ENCODE measurements around the gene TMX1. TPM values are rescaled to one million over a fixed set of nuclear protein-coding genes. Genes with fewer than 3 reads are reported as not detected.
A peak's percentile ranks its signal among the peaks of the same experiment; 100 is the strongest.

Gene TMX1
- total RNA-seq, 1 donor, result 66.0 TPM

DNA sequence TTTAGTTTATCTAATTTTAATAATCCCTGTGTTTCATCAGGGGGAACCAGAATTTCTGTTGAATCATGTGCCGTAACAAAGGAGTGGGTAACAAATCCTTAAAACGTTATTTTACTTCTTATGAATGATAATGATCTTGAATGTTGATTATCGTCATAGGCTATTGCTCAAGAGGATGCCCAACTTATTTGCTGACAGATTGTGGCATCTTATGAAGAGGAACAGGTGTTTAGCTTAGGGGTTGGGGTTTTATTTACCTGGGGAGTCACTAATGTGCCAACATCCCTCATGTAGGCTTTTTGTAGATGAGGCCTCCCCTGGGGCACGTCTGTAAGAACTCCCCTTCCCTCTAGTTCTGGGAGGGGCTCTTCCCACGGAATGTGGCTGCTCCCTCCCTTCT is 32.4 kb upstream of the TMX1 start:
- no peak for DNase-seq (ENCODE audit: low read depth)
- no peak overlapping the region for H3K4me3 ChIP-seq (ENCODE audit: low read depth, low read length)
- TF ChIP-seq, protein P1, sequence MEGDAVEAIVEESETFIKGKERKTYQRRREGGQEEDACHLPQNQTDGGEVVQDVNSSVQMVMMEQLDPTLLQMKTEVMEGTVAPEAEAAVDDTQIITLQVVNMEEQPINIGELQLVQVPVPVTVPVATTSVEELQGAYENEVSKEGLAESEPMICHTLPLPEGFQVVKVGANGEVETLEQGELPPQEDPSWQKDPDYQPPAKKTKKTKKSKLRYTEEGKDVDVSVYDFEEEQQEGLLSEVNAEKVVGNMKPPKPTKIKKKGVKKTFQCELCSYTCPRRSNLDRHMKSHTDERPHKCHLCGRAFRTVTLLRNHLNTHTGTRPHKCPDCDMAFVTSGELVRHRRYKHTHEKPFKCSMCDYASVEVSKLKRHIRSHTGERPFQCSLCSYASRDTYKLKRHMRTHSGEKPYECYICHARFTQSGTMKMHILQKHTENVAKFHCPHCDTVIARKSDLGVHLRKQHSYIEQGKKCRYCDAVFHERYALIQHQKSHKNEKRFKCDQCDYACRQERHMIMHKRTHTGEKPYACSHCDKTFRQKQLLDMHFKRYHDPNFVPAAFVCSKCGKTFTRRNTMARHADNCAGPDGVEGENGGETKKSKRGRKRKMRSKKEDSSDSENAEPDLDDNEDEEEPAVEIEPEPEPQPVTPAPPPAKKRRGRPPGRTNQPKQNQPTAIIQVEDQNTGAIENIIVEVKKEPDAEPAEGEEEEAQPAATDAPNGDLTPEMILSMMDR (IDR thresholded peaks at IDR 0.05; ENCODE audit: insufficient read depth, low read length), result no peak

DNA sequence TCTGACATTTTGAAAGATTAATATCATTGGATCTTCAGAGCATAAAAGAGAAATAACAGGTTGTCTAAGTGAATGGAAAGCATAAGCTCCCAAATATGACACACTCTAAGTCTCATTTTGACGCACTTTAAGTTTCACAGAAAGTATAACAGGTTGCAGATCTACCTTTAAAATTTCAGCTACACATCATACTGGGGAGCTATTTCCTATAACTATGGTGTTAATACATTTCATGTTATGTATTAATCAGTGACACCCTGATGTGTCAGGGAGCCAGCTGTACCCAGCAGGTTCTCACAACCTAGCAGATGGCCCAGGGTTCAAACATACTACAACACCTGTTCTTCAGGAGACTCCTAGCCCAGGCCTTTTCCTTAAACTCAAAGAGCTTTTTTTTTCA is 31.1 kb upstream of the TMX1 start:
- no peak for DNase-seq (ENCODE audit: low read depth)
- H3K4me3 ChIP-seq (ENCODE audit: low read depth, low read length), result no peak overlapping the region
- TF ChIP-seq, protein P1 (IDR thresholded peaks at IDR 0.05; ENCODE audit: insufficient read depth, low read length), result no peak

DNA sequence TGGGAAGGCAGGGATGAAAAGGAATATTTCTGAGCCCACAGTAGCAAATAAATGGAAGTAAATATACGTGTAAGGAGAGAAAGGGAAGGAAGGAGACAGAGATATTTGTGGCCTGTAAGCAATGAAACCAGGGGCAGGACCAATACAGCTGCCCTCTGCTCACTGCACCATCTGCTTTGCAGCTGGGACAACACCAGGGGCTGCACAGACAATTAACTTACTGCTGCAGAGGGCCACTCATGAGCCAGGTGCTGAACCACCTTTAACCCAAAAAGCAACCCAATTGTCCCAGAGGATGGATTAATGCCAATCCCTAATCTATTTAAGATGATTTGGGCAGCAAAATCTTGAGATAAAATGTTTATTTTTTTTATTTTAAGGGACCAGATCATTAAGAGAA is 30.6 kb upstream of the TMX1 start:
- no peak overlapping the region for H3K4me3 ChIP-seq (ENCODE audit: low read depth, low read length)
- TF ChIP-seq, protein P1 (IDR thresholded peaks at IDR 0.05; ENCODE audit: insufficient read depth, low read length), result no peak
- no peak for DNase-seq (ENCODE audit: low read depth)

DNA sequence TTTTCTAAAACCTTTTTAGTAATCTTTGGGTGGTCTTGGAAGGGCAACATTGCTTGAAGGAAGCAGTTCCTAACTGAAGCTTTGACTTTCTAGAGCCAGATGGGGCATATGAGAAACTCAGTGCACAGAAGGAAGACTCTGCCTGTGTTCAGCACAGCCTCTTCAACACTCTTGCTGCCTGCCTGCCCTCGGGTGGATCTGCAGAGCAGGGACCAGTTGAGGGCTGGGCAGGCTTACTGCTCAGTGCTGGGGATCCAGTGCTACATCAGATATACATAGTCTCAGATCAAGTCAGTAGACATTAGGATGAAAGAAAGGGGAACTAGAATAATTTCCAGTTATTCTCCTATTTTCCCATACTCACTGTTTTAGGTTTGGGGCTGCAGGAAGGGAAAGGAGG is 29.5 kb upstream of the TMX1 start:
- TF ChIP-seq, protein P1 (IDR thresholded peaks at IDR 0.05; ENCODE audit: insufficient read depth, low read length), result no peak
- no peak for DNase-seq (ENCODE audit: low read depth)
- H3K4me3 ChIP-seq (ENCODE audit: low read depth, low read length), result no peak overlapping the region

DNA sequence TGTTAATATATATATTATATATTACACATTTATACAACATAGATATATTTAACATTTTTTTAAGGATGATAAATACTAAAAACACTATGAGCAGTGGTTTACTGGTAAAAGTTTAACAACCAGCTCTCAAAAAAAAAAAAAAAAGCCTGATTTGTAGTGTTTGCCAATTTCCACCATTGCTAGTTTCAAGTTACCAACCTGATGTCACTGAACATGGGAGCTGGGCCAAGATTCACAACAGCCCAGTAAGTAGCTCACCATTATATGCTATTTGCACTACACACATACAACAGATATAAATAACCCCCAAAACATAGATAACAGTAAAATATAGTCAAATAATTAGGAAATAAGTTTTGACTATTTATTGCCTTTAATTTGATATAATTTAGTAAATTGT is 28.9 kb upstream of the TMX1 start:
- TF ChIP-seq, protein P1 (IDR thresholded peaks at IDR 0.05; ENCODE audit: insufficient read depth, low read length), result no peak
- no peak overlapping the region for H3K4me3 ChIP-seq (ENCODE audit: low read depth, low read length)
- peak; percentile 26 for DNase-seq (ENCODE audit: low read depth)

DNA sequence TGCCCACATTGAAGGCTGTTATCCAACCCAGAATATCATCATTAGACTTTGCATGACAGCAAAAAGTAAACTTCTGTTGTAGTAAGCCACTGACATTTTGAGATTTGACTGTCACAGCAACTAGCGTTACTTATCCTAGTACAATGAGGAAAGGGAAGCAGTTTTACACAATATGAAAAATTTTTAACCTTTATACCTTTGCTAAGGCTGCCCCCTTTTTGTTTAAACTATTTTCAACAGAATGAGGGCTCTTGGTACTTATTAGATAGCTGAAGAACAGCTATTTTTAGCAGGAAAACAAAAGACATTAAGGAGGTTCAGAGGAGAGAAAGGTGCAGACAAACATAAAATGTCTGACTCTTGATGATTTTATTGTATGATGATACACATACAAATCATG is 23.4 kb upstream of the TMX1 start:
- DNase-seq (ENCODE audit: low read depth), result no peak
- no peak overlapping the region for H3K4me3 ChIP-seq (ENCODE audit: low read depth, low read length)
- TF ChIP-seq, protein P1 (IDR thresholded peaks at IDR 0.05; ENCODE audit: insufficient read depth, low read length), result no peak
